ENCODE results near the gene EGR2.

The EGR2 gene

DNA sequence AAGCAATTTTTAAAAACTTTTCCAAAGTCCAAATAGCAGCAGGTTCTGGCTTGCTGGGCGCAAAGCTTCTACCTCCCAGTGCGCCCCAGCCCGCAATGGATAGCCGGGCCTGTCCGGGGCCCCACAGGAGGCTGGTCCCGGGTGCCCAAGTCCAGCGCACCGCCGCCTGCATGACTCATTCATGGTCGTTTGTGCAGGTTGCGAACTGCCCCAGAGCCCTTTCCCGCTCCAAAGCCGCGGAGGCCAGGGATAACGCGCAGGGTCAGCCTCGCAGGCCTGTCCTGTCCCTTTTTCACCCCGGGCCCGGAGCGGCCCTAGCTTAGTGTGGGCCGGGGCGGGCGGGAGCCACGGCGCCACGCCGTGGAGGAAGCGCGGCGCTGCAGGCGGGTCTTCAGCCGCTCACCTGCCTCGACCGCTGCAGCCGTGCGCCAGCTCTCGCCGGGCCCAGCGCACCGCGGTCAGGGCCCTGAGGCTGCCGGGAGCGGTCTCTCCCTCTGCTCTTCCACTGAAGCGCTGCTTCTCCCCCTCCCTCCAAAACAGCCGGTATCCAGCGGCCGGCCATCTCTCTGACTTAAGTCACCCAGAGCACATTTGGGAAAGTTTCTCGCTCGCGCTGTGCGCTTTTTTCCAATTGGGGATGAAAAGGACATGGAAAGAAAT is 1.7 kb upstream of the EGR2 start:
- DNase-seq (ENCODE audit: low spot score) = peak; percentile 63

DNA sequence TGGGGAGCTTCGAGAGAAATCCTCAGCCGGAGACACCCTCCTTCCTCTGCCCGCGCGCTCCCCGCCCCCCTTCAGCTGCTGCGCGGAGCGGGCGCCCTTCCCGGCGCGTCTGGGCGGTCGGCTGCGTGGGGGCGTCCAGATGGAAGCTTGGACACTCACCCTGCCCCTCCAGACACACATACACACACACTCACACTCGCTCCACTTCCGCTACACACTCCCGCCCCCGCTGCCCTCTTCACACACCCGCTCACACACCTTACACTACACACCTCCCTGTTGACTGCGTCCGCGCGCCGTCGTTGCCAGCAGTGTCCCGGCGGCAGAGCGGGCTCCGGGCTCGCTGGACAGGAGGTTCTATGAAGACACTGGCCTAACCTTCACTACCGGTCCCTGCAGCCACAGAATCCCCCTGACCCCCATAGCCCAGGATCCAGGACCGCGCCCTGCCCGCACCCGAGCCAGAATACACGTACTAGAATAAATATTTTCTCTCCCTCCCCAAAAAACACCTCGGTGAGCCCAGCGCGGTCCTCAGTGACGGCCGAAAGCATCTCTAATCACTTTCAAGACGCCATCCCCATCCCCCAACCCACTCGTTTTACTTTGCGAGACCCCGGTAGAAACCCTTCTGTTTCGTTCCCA is 1.1 kb upstream of the EGR2 start:
- DNase-seq (ENCODE audit: low spot score) = no peak

DNA sequence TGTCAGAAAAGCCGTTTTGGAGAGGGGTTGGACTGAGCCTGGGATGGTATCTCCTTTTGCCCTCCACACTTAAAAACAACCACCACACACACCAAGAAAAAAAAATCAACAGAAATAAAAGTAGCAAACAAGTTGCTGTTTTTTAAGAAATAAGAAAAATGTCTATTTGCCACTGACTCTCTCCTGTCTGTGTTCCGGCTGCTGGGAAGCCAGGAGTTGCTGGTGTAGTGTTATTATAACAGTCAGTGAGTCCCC is 163 bp downstream of the EGR2 start:
- DNase-seq (ENCODE audit: low spot score) = no peak

DNA sequence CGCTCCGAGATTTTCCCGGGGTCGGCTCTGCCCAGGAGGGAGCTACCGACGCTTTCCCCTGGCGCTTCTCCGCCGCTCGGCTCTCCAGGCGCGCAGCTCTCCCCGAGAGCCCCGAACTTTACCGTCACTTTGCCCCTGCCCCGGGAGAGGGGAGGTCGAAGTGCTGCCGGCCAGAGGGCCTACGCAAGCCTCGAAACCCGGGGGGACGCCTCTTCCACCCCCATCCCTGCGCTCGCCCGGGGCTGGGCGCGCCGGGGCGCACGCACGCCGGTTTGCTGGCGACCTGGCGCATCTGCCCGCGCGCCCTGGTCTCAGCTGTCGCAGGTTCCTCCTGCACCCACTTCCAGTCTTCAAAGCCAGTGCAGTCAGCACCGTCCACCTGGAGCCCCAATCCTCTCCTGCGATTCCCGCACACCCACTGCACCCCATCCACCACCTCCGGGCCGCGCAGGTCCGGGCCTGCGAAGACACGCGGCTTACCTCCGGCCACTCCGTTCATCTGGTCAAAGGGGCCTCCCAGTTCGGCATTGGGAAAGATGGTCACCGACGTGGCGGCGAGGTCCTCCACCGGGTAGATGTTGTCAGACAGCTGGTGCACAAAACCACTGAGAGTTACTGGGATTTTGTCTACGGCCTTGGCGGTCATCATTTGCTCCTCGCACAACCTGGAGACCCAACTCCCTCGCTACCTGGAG is 638 bp downstream of the EGR2 start:
- no peak for DNase-seq (ENCODE audit: low spot score)

DNA sequence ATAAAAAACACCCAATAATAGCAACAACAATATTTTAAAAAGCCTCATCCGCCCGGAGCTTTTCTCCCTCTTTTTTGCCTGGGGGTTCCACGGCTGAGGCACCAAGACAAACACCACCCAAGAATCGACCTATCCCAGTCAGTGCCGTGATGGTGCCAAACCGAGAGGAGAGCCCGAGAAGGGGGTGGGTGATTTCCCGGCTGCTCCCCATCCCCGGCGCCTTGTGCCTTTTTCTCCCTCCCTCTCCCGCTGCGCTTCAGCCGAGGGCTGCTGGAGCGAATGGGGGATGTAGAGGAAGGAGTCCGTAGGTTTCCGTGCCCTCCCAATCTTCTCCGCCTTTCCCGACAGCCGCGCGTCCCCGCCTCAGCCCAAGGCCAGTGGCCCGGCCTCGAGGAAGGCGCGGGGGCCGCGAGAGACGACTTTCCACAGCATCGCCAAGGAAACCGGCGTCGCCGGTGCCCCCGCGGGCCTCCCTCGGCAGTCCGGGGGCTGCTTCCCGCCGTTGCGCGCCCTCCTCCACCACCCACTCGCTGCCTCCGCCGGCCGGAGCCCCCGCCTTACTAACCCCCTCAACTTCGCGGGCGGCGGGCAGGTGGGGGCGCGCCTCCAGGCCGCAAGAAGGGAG is 1.3 kb downstream of the EGR2 start:
- no peak for DNase-seq (ENCODE audit: low spot score)

DNA sequence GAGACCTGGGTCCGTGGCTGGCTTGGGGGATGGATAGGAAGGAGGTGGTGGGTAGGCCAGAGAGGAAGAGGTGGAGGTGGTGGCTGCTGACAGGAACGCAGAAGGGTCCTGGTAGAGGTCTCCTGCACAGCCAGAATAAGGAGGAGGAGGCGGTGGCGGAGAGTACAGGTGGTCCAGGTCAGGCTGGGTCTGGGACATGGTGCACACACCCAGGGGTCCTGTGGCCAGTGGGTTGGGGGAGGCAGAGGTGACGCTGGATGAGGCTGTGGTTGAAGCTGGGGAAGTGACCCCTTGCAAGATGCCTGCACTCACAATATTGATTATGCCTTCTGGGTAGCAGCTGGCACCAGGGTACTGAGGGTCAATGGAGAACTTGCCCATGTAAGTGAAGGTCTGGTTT is 2.2 kb downstream of the EGR2 start:
- DNase-seq (ENCODE audit: low spot score) = no peak

DNA sequence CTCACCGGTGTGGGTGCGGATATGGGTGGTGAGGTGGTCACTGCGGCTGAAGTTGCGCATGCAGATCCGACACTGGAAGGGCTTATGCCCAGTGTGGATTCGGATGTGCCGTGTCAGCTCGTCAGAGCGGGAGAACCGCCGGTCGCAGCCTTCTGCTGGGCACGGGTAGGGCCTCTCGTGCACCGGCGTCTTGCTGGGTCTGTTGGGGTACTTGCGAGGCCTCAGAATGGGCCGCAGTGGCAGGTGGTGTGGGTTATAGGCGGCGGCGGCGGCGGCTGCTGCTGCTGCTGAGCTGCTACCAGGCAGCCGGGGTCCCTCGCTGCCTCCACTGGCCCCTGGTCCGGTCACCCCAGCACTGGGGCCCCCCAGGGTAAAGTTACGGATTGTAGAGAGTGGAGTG is 2.7 kb downstream of the EGR2 start:
- no peak for DNase-seq (ENCODE audit: low spot score)

DNA sequence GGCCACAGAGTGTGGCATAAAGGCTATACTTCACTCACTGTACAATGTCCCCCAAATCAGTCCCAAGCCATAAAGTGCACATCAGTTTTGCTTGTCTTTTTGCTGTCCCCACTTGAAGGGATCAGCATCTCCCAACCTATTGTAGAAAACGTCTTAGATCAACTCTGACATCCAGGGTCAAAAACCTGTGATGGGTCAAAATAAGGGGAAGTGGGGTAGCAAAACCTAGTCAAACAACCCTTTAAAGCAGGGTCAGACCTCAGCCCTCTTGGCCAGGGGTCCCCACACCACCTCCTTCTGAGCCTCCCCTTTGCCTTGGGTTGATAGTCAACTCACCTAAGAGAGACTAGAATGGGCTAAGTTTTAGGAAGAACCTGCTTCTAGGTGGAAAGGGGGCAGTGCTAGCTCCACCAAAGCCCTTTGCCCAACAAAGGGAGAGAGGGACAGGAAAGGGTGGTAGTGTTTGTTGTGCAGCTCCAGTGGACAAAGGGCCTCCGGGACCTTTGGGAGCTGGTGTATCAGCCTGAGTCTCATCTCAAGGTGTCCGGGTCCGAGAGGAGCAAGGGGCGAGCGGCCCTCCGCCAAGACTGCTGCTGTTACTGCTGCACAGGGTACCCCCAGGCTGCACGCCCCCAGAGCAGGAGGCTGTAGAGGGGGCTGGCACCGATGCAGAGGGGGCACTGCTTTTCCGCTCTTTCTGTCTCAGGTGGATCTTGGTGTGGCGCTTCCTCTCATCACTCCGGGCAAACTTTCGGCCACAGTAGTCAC is 3.3 kb downstream of the EGR2 start:
- no peak for DNase-seq (ENCODE audit: low spot score)

DNA sequence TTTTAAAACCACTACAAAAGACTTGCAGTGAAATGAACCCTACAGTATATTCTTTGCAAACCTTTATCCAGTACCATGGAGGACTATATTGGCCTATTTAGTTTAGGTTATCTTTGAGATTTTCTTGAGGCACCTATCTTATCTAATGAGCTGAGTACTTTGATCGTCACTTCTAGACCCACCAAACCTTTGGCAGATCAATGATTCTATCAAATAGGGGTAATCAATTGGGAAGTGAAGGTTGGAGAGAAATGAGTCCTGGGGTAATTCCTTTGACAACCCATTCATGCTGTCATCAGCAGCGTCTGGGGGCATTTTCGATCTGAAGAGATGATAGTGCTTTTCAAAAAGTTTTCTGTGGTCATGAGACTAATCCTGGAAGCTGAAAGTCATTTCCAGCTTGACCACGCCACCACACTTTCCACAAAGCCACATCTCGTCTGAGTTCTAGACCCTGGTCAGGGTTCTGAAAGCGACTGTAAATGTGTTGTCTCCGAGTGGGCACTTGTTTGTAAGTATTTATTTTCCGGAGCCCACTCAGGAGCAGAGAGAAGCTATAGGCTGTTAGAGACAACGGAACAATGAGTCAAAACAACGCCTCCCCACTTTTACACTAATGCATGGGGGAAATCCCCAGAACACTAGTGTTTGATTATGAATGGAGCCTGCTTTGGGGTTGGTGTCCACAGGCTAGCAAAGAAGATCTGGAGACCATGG is 4.8 kb downstream of the EGR2 start:
- peak; percentile 44 for DNase-seq (ENCODE audit: low spot score)

DNA sequence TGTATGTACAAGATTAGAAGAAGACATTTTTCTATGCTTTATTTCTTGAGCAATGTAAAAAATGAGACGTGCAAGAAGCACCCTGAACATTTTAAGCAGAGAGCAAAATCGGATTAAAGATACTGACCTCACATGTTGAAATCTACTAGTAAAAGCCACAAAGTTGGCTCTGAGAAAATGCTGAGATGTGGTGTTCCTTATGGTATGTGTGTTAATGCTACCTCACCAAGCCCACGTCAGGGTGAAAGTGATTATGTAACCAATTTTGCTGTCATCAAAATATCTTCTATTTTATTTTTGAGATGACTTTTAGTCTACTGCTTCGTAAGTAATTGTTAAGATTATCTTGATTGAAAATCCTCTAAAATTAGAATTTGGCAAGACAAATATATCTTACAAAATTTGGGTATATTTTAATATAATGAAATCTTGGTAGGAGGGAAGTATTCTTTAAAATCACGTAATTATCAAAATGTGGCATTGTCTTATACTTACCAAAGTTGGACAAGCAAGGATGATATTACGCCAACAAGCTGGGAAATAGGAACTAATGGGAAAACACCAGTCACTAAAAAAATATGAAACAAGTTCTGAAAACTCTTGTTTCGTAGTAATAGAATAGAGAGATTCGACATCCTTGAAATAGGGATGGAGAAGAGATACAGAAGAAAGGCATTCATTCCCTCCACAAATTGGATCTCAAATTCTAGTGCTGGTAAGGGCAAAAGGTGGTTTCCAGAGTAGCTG is 5.8 kb downstream of the EGR2 start:
- DNase-seq (ENCODE audit: low spot score) = no peak

DNA sequence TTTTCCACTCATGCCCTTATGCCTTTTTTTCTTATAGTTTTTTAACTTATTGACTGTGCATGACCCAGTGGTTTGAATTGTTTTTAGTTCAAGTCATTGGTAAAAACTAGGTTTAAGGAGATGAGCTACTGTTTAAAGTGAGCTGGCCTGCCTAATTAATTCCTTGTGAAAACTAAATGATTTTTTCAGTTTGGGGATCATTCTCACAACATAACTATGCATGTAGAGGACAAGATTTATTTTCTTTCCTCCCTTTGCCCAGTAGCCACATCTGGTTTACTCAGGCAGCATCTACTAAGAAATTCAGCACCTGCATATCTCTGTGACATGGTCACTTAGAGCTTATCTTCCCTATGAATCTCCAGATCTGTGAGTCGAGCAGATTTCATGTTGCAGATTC is 9.9 kb downstream of the EGR2 start:
- DNase-seq (ENCODE audit: low spot score) = no peak

DNA sequence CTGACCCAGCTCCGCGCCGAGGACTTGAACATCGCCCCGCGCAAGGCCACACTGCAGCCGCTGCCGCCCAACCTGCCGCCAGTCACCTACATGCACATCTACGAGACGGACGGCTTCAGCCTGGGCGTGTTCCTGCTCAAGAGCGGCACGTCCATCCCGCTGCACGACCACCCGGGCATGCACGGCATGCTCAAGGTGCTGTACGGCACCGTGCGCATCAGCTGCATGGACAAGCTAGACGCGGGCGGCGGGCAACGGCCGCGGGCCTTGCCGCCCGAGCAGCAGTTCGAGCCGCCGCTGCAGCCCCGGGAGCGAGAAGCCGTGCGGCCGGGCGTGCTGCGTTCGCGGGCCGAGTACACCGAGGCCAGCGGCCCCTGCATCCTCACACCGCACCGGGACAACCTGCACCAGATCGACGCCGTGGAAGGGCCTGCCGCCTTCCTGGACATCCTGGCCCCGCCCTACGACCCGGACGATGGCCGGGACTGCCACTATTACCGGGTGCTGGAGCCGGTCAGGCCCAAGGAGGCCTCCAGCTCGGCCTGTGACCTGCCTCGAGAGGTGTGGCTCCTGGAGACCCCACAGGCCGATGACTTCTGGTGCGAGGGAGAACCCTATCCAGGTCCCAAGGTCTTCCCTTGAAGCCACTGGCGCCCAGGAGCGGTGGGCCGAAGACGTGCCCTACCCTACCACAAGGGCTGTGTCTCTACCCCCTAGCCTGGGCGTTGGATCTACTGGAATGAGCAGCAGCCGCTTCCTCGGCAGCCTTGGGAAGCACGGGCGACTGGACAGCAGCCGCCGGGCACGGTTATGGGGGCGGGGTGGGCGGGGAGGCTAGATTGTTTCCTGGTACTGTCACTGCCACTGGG is 10.7 kb downstream of the EGR2 start:
- DNase-seq (ENCODE audit: low spot score) = no peak

DNA sequence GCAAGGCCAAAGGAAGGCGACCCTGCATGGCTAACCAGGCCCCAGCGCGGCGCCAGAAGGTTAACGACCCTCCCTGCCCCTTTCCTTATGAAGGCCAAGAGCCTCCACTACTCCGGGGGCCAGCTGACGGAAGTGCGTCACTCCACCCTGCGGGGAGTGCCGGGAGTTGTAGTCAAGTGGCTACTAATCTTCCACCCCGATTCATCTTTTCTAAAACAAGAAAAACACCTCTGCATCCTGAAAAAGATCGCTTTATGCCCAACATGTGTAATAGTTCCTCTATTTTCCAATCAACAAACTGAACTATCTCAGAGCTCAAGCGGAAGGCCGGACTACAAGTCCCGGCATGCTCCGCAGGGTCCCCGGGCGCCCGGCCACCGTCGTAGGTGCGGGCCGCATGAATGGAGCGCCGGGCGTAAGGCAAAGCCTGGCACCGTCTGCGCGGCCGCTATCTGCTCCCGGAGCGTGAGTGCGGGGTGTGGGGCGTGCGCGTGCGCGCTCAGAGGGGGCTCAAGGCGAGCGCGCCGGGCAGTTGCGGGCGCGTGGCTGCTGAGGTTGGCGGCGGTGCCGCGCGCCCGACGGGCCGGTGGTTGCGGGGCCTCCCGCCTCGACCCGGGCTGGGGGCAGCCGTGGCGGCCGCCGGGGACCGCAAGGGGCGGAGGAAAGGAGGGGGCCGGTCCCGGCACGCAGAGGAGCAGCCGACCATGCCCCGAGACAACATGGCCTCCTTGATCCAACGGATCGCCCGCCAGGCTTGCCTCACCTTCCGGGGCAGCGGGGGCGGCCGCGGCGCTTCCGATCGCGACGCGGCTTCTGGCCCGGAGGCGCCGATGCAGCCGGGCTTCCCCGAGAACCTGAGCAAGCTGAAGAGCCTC is 11.6 kb downstream of the EGR2 start, which contains the start of gene ADO:
Gene ADO, plus strand, starts transcription at position 365 of the 875 bp plus-strand sequence. Its CDS starts 340 bp downstream, at position 705.
- peak; percentile 76 for DNase-seq (ENCODE audit: low spot score)

DNA sequence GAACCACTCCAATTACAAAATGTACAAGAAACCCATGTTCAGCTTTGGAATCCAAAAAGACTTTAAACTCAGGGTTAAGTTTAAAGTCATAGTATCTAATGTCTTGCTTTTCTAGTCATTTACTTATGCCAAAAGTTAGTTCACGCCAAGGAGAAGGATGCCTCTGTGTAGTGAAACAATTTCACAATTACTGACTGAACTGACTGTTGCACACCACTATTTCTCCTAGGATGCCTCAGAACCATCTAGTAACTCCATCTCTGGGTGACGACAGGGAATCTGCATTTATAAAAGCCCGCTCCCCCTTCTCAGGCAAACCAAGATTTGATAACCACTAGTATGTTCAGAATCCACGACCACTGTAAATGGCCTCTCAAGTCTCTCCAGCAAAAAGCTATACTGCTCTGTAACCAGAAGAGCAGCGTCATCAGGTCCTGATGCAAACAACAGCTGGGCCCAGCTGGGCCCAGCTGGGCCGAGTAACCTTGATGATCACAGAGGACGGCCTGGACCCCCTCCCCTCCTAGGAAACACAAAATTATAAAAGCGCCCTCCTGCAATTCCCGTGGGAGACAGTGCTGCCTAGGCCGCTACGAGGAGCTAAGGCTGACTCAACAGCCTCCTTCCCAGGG is 12.3 kb downstream of the EGR2 start:
- DNase-seq (ENCODE audit: low spot score) = no peak

DNA sequence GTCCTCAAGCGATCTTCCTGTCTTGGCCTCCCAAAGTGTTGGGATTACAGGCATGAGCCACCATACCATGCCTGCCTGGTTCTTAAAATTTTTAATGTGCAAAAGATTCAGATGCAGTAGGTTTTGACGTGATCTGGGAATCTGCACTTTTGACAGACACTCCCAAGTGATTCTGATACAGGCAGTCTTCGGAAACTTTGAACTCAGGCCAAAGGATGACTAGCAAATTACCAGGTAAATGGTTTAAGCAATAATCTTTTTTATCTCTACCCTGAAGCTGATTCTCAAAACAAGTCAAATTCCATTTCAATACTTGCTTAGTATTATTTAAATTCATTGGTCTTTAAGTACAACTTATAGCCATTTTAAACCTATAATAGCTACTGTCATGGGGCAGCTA is 14.3 kb downstream of the EGR2 start:
- DNase-seq (ENCODE audit: low spot score) = no peak

DNA sequence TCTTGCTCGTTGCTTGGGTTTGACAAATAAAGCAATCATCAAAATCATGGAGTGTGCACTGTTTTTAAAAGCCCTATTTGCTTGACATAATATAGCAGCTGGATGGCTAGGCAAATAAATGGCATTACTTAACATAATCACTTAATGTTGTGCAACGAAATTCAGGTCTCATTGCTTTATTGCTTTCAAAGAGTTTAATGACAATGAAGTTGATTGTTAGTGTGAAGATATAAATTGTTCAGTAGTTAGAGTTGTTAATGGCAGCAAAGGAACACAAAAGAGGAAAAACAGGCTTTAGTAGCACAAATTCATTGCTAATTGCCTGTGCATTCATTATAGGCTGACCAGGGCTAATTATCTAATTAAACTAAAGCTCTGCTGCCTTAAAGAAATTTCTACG is 19.3 kb downstream of the EGR2 start:
- DNase-seq (ENCODE audit: low spot score) = no peak

DNA sequence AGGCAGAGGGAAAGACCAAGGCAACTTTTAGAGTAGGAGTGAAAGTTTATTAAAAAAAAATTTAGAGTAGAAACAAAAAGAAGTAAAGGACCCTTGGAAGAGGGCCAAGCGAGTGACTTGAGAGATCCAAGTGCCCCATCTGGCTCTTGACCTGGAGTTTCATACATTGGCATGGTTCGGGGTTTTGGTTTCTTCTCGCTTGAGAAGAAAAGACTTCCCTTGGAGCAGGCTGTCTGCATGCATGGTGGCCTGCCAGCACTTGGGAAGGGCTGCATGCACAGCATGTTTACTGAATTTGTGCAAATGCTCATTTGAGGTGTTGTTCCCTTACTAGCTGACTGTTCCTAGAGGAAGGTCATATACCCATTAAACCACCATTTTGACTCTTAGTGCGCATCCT is 20.4 kb downstream of the EGR2 start:
- no peak for DNase-seq (ENCODE audit: low spot score)

DNA sequence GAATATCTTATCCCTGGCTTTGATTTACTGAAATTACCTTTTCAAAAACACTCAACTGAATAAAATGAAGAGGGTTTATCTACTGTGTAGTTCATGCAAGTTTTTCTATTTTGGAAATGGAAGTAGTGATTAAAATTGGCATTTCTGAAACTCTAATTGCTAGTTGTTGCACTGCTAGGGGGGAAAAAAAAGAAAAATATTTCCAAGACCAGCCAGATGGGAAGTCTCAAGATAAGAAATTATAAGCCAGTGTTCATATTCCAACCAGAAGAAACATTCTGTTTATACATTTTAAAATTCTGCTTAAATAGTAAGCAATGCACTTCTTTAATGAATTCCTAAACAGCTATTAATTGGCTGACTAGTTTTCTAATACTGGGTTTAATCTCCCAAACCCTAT is 21.1 kb downstream of the EGR2 start:
- no peak for DNase-seq (ENCODE audit: low spot score)

DNA sequence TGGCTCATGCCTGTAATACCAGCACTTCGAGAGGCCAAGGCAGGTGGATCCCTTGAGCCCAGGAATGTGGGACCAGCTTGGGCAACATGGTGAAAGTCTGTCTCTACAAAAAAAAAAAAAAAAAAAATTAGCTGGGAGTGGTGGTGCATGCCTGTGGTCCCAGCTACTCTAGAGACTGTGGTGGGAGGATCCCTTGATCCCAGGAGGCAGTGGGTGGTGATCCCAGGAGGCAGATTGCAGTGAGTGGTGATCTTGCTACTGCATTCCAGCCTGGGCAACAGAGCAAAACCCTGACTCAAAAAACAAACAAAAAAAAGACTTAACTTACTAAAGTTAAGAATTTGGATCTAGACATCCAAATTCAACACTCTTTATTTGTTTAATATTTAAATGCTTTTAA is 21.9 kb downstream of the EGR2 start:
- no peak for DNase-seq (ENCODE audit: low spot score)
